HG02840 (cell line): ENCODE measurements around the gene PAQR7.
A peak's percentile ranks its signal among the peaks of the same experiment; 100 is the strongest.

ENCODE experiments used
- ATAC-seq: cut with Tn5 transposase; IDR thresholded peaks from one replicate; pipeline ENCODE4 v1.9.1; 2021; ENCODE audit warnings: mild to moderate bottlenecking, moderate library complexity, moderate number of reproducible peaks; ENCODE audit not compliant: unreplicated experiment, low FRiP score

The PAQR7 gene

DNA sequence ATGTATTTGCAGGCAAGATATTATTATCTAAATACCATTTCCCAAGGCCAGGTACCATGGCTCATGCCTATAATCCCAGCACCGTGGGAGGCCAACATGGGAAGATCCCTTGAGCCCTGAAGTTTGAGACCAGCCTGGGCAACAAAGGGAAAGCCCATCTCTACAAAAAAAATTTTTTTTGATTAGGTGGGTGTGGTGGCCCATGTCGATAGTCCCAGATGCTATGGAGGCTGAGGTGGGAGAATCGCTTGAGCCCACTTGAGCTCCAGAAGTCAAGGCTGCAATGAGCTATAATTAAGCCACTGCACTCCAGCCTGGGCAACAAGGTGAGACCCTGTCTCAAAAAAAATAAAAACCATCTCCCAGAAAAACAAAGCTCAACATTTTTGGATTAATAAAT is 28.5 kb upstream of the PAQR7 start:
- ATAC-seq = no peak

DNA sequence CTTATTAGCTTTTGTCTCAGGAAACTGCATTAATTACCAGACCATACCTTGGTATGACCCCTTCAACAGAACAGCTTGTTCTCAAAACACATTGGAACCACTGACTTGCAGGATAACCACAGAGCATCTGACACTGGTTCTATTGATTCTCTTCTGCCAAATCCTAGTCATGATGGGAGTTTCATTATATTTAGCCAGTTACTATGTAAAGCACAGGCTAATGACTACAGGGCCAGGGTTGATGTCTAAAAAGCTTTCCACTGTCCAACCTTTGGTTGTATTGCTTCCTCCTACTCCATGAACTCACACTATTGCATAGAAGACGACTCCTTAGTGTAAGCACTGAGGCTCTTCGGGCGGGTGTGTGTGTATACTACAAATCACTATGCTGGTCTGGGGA is 27.0 kb upstream of the PAQR7 start:
- no peak for ATAC-seq

DNA sequence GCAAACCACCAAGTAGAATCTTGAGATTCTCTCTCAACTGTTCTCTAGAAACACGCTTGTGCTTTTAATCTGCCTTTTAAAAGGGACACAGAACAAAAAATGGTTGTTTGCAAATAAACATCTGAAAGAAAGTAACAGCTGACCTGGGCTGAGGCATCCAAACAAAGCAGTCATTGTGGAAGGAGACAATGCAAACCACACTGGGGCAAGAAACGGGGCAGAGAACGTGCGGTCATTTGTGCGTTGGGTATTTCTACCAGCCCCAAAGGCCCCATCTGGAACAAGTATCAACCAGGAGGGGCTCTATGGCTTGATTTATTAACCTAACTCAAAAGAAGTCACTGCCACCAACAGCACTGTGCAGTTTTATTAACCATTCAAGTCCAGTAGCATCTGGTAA is 24.7 kb upstream of the PAQR7 start:
- no peak for ATAC-seq

DNA sequence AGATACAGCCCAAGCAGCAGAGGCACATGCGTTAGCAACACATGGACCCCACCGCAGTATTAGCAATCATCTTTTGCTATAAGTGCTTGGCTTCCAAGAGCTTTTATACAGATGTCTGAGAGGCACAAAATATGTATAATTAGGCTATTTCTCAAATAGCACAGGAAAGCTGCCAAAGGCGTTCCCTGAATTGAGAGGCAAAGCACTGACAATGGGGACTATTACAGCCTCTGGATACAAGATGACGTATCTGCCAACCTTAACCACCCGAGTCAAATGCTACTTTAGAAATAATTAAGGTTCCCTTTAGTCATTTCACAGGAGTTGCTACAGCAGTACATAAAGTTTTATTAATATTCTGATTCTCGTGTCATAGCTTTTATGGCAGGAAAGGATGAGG is 24.3 kb upstream of the PAQR7 start:
- ATAC-seq = no peak

DNA sequence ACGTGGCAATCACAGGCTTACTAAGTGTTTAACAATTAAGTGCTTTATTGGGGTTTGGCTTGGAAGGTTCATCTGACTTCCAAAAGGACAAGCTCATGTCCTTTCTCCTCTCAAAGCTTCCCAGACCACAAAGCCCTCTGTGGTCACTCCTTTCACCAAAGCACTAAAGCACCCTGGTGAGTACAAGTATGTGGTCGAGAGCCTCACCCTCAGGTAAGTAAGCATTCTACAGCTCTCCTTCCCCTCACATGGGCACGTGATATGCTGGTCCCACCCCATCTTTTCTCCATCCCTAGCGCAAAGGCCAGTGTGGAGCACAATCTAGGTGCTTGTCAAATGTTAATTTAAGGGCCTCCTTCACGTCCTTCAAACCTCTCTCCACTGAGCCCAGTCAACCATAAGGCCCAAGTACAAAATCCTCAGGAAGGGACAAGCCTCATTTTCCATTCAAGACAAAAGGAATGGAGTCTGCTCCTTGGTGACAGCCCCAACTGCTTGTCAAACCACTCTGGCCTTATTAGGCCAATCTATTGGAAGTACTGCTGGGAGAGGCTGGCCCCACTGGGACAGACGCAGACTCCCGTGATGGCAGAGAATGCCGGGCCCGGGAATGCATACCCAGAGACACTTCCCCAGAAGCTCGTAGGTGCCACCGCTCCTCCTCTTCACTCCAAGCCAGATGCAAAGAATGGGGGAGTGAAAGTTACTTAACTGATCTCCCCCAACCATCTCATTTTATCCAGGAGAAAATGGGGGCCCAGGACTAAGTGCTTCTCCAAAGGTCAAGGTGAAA is 22.9 kb upstream of the PAQR7 start:
- ATAC-seq = no peak

DNA sequence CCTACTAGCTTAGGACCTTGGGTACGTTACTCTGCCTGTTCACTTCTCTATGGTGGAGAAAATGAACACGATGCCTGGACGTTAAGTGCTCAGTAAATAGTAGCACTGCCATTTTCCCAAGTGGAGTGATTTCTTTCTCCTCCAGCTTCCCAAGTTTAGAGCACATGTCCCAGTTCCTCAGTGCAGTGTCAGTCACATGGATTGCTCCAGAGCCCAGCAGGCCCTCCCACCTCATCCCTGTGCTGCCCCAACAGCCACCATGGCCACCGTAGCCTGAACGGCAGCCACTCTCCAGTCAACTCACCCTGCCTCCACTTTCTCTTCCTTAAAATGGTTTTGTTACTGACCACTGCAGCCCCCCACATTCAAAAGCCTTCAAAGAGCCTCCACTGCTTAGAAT is 22.2 kb upstream of the PAQR7 start:
- no peak for ATAC-seq

DNA sequence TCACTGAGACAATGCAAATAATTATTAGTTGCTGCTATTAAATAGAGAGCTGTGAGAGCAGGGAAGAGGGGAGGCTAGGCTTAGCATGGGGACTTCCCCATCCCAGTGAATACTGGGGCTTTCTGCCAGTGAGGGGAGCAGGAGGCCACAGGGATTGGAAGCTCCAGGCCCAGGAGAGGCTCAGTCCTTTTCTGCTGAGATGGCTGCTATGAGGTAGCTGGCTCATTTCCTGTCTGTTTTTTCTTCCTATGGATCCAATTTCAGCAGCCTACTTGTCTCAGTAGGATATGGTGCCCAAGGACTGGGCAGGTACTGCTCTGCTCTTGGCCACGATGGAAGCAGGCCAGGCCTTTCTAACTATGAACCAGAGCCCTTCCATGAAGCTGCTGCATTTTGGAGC is 20.8 kb upstream of the PAQR7 start:
- no peak for ATAC-seq

DNA sequence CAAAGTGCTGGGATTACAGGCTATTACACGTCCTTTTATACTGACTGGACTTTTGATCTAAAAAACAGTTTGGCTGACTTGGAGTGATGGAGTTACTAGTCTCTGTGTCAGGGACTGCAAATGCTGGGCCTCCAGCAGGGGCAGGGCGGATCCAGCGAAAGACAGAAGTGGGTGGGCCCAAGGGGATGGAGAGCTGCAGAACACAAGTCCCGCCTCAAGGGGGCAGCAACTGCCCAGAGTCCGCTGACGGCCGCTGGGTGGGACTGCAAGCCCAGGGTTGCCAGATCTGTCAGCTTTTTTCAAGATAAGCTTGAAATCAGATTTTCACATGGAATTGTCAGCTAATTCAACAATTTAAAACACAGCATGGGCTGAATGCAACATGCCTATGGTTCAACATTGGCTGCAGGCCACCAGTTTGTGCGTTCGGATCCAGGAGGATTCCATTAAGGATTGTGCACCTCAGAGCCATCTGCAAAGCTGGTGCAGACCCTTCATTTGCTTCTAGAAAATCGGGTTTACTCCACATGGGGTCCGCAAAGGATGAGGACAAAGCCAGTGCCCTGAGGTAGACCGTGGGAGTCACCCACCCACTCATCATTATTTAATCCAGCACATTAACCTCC is 20.0 kb upstream of the PAQR7 start:
- ATAC-seq = peak; percentile 83

DNA sequence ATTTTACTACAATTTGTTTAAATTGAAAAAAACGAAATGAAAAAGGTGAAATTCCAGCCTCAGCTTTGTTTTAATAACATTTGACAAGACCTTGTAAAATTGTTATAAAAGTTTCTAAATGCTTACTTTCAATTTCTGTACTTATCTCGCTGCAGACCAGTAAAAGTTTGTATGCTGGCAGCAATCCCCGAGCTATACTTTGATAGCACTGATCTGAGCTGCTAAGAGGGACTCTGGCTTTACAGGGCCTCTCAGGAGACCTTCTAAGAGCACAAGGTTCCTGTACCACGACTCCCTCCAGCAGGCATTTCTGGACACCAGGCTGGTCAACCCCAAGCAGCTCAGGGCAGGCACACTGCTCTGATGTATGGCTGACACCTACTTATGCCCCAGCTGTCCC is 17.6 kb upstream of the PAQR7 start:
- no peak for ATAC-seq

DNA sequence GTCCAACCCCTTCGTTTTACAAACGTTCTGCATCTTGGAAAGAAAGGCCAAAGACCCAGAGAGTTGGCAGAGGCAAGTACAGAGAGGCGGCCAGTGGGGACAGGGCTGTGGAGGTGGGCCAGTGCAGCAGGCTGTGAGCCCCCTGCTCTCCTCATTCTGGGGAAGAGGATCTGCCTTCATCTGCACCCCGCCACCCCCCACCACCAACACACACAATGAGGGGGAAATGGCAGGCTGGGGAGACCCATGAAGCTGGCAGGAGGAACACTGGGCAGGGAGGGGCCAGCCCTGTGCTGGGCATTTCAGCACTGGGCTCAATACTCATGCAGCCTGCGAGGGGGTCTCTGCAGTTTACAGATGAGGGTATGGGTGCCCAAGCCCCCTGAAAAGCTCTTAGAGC is 16.1 kb upstream of the PAQR7 start:
- ATAC-seq = no peak

DNA sequence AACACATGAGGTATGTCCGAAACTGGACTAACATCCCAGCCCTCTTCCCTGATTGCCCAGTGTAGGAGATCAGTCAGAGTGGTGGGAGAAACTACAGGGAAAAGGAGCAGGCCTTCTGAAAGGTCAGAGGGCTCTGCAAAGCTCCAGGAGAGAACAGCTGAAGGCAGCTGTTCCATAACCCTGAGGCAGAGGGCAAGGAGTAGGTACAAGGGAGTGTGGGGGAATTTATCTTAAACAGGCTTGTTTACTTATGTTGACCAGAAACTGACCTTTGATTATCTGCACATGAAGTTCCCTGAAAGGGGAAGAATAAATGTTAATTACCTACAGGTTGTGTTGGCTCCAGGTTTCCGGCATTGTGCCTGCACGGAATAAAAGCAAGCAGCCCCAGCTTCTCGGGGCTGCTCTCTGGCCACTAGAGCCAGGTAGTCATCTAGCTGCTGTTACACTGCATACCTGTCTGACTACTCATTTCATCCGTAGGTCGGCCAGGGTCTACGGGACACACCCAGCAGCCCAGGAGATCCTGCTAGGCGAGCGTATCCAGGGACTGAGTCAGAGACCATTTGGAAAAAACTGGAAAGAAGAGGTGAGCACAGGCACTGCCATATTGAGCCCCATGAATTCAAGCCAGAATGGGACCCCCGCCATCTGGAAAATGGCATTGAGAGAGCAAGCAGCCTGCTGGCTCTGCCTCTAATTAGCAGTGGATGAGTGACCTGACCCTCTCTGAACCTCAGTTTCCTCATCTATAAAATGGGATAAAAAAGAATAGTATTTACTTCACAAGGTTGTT is 14.9 kb upstream of the PAQR7 start:
- ATAC-seq = no peak

DNA sequence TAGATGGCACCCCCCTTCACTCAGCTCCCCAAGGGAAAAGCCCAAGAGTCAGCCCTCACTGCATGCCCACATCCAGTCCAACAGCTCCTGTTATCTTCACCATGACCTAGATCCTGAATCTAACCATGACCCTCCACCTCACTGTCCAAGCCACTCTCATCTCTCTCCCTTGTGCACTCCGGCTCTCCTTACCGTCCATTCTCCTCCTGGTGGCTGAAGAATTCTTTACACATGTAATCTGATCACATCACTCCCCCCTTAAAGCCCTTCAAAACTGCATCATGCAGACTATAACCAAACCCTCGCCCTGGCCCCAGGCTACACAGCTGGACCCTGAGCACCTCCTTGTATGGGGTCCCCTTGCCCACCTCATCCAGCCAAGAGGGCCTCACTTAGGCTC is 14.0 kb upstream of the PAQR7 start:
- no peak for ATAC-seq

DNA sequence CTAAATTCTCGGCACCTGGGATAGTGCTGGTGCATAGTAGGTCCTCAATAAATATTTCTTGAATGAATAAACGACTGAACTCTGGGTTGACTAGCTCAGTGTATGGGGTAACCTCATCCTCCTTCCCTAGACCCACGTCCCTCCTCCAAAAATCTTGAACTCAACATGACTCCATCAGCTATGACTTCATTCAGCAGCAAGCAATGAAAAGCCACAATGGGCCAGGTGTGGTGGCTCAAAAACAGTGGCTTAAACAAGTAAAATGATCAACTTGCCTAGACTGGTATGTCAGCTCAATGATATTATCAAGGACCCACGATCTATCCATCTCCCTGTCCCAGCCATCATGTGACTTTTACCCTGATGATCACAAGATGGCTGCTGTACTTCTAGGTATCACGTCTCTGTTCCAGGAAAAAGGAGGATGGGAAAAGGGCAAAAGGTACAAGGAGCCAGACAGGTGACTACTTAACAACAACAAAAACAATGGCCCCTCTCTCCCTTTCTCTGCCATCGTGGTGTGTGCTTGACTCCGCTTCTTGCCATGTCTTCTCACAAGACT is 13.0 kb upstream of the PAQR7 start:
- ATAC-seq = no peak

DNA sequence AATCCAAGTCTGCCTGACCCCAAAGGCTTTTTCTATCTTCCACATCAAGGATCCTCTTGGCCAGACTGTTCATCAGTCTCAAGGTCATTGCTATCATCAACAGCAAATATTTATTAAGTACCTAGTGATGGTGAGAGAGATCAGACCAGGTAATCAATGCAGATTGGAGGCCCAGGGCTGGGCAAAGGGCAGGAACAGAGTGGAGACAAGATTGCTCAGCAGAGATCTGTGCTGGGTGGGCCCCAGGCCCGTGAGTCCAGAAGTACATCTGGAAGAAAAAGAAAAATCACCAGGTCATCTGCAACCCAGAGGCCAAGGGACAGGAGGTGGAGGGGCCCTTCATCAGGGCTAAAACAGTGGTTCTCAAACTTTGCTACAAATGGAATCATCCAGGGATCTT is 10.1 kb upstream of the PAQR7 start:
- ATAC-seq = no peak

DNA sequence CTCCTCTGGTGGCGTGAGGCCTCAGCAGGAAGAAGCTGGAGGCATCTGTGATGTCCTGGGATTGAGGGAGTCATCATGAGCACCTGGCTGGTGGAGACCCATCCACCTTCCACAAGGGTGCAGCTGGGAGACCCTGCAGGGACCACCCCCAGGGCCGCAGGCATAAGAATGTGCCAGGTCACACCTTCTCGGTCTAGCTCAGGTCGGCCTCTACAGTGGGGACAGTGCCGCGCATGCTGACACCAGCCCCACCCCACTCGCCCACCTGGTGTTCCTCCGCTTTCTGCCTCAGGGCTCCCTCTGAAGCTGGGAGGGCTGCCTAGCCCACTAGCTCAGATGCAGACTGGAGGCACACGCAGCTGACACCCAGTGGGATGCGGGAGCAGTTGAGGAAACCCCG is 5.8 kb upstream of the PAQR7 start:
- ATAC-seq = no peak

DNA sequence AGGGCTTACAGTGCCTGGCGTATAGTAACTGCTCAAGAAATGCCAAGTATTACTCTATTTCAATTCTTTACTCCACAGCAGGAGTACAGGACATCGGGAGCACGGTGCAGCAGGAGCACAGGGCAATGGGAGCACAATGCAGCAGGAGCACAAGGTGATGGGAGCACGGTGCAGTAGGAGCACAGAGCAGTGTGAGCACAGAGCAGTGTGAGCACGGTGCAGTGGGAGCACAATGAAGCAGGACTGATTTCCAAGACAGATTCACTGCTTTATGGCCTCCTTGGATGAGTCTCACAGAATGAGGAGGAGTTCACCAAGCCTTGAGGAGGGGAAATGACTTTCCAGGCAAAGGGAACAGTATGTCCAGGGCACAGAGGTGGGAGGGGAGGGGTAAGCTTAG is 5.0 kb upstream of the PAQR7 start:
- ATAC-seq = no peak

DNA sequence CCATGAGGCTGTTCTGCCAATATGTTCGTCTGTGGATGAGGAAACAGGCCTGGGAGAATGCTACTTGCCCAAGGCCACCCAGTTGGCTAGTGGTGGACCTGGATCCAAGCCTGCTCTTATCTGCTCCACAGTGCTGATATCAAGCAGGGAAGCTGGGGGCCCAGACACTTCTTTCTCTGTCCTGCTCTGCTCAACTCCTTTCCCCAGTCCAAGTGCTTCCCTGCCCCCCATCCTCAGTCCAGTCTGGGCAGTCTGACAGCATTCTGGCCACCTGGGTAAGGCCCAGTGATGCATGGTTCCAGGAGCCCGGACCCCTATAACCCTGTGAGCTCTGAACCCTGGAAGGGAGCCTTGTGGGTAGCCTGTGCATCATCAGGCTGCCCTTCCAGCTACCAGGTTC is 4.2 kb upstream of the PAQR7 start:
- no peak for ATAC-seq

DNA sequence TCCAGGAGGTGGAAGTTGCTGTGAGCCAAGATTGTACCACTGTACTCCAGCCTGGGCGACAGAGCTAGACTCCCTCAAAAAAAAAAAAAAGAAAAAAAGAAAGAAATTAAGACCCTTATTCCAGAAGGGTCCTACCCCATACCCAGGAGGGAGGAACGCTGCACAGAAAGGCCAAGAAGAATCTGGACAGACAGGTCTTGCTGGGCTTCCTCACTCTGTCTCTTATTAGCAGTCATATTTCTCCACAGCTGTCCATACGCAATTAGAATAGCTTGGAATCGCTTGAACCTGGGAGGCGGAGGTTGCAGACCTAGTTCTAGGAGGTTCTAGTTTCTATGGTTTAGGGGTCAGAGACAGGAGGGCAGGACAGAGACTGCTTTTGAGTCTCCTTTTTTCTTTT is 3.2 kb upstream of the PAQR7 start:
- ATAC-seq = no peak

DNA sequence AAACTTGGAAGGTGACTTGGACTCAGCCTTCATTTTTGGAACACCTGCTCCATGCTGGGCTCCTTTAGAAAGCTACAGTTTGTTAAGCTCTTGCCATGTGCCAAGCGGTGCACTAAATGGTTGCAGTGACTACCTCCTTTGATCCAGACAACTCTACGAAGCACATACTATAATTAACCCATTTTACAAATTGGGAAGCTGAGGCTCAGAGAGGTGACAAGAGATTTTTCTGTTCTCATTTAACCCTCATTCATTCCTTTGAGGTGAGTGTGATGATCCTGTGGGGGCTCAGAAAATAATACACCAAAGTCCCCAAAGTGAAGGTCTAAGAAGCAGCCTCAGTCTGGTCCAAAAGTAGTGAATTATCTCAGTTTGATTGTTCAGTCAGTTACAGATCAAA is 1.6 kb upstream of the PAQR7 start:
- ATAC-seq = no peak

DNA sequence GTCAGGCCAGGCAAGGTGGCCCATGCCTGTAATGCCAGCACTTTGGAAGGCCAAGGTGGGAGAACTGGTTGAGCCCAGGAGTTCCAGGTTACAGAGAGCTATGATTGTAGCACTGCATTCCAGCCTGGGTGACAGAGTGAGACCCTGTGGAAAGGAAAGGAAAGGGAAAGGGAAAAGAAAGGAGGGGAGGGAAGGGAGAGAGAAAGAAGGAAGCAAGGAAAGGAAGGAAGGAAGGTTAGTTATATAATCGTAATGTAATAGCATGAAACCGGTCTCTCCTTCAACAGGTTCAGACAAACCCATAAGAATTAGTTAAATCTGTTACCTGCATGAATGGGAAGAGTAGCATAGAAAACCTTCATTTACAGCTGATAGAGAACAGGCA is 1.2 kb upstream of the PAQR7 start:
- ATAC-seq = no peak
